Measurements from ENCODE around the gene ADM. TPM values are rescaled to one million over a fixed set of nuclear protein-coding genes. Genes with fewer than 3 reads are reported as not detected.
"Not testable (repeated sequence)": the region's sequence is repeated elsewhere in the genome, so short reads cannot be mapped to it uniquely, and the experiment has no call there.

Gene ADM
- polyA plus RNA-seq, 2 of the 4 experiments (the other 2 are of a cell fraction) = 66.3 to 72.1 TPM

GRCh38 chr11:10261821-10262220, 43.1 kb upstream of the ADM start:
- TF ChIP-seq FOSB (CRISPR knock-in tag; IDR thresholded peaks at IDR 0.05) (no peak), CBX2 (IDR thresholded peaks at IDR 0.05; ENCODE audit: borderline replicate concordance, low read depth) (no peak), SREBF2 (IDR thresholded peaks at IDR 0.05) (no peak), HEYL (CRISPR knock-in tag; IDR thresholded peaks at IDR 0.05) (no peak), CTCF (IDR thresholded peaks at IDR 0.05) (no peak), EP300 (IDR thresholded peaks at IDR 0.05) (no peak), GATA3 (IDR thresholded peaks at IDR 0.05; ENCODE audit: borderline replicate concordance) (no peak), ZC3H11A (IDR thresholded peaks at IDR 0.05) (no peak), RNF2 (IDR thresholded peaks at IDR 0.05; ENCODE audit: borderline replicate concordance, low read depth) (no peak)
- TF ChIP-seq, protein P1, sequence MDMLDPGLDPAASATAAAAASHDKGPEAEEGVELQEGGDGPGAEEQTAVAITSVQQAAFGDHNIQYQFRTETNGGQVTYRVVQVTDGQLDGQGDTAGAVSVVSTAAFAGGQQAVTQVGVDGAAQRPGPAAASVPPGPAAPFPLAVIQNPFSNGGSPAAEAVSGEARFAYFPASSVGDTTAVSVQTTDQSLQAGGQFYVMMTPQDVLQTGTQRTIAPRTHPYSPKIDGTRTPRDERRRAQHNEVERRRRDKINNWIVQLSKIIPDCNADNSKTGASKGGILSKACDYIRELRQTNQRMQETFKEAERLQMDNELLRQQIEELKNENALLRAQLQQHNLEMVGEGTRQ (IDR thresholded peaks at IDR 0.05) = no peak
- ATAC-seq (no peak), FAIRE-seq (no peak), DNase-seq (ENCODE audit: low read depth in 1 of 2, low spot score in 1 of 2) (no peak)
- Histone ChIP-seq H3K4me1 (peaks cover 14% of the 10 kb centered on the region), H3K4me2 (no peak overlapping the region), H3K27ac (no peak overlapping the region), H3K4me3 (no peak overlapping the region), H3K9me3 (no peaks in the 10 kb centered on the region)
- ChIA-PET CTCF (no interaction called here), POLR2A (no interaction called here)

DNA sequence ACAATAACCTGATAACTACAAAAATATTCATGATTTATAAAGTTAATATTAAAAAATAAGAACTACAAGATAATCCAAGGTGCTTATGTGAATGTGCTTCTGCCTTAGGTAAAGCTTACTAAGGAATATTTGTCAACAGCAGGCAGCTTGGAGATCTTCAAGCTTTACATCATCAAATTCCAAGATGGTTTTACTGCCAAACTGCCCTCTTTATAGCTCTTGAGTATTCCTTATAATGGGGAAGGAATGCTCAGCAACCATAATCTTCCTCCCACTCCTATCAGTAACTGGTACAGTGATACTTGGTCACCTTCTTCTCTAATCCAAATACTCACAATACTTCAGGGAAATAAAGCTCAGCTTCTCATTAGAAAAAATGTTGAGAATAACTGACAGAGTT, 40.9 kb upstream of the ADM start:
- no peak overlapping the region for H3K4me3 ChIP-seq
- POLR2A ChIA-PET = no interaction called here
- DNase-seq (ENCODE audit: low read depth in 1 of 2, low spot score in 1 of 2) (no peak), ATAC-seq (peak in 1 of 2 experiments; percentile 58; a peak in 3 of 6 replicates), FAIRE-seq (no peak)
- TF ChIP-seq FOSB (CRISPR knock-in tag; IDR thresholded peaks at IDR 0.05) = no peak
- no peak for TF ChIP-seq JUN (IDR thresholded peaks at IDR 0.05)
- no peak for TF ChIP-seq ESRRA (IDR thresholded peaks at IDR 0.05; ENCODE audit: borderline replicate concordance, low read length)
- TF ChIP-seq, protein P2, sequence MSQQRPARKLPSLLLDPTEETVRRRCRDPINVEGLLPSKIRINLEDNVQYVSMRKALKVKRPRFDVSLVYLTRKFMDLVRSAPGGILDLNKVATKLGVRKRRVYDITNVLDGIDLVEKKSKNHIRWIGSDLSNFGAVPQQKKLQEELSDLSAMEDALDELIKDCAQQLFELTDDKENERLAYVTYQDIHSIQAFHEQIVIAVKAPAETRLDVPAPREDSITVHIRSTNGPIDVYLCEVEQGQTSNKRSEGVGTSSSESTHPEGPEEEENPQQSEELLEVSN (IDR thresholded peaks at IDR 0.05; ENCODE audit: borderline replicate concordance, low read depth) = no peak
- TF ChIP-seq RFX5 (IDR thresholded peaks at IDR 0.05) = no peak
- no peak for TF ChIP-seq MAZ (IDR thresholded peaks at IDR 0.05; ENCODE audit: borderline replicate concordance, low read depth, low read length)
- no peak for TF ChIP-seq ZC3H11A (IDR thresholded peaks at IDR 0.05)
- TF ChIP-seq REST (IDR thresholded peaks at IDR 0.05) = no peak
- no peak for TF ChIP-seq CEBPB (IDR thresholded peaks at IDR 0.05)
- H3K4me2 ChIP-seq = peak overlapping the region; percentile 19; the same call in 1 of the 3 replicates
- no peaks in the 10 kb centered on the region for H3K9me3 ChIP-seq
- CTCF ChIA-PET = no interaction called here
- no peak overlapping the region for H3K27ac ChIP-seq
- peaks cover 26% of the 10 kb centered on the region for H3K4me1 ChIP-seq

DNA sequence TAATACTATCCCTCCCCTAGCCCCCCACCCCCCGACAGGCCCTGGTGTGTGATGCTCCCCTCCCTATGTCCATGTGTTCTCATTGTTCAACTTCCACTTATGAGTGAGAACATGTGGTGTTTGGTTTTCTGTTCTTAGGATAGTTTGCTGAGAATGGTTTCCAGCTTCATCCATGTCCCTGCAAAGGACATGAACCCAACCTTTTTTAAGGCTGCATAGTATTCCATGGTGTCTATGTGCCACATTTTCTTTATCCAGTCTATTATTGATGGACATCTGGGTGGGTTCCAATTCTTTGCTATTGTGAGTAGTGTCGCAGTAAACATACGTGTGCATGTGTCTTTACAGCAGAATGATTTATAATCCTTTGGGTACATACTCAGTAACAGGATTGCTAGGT, 40.2 kb upstream of the ADM start:
- H3K27ac ChIP-seq; DNase-seq (ENCODE audit: low read depth in 1 of 2, low spot score in 1 of 2); POLR2A ChIA-PET; ATAC-seq; H3K4me2 ChIP-seq; CTCF ChIA-PET; H3K9me3 ChIP-seq; FAIRE-seq; H3K4me3 ChIP-seq: not testable (repeated sequence)
- peaks cover 34% of the 10 kb centered on the region for H3K4me1 ChIP-seq
- 85% methylated on average over 3 of the region's 3 CpGs for WGBS (ENCODE audit: missing lambda C conversion rate)

Data from A549 (cell line).